Measurements from ENCODE around the gene HK3.

HK3 gene

DNA sequence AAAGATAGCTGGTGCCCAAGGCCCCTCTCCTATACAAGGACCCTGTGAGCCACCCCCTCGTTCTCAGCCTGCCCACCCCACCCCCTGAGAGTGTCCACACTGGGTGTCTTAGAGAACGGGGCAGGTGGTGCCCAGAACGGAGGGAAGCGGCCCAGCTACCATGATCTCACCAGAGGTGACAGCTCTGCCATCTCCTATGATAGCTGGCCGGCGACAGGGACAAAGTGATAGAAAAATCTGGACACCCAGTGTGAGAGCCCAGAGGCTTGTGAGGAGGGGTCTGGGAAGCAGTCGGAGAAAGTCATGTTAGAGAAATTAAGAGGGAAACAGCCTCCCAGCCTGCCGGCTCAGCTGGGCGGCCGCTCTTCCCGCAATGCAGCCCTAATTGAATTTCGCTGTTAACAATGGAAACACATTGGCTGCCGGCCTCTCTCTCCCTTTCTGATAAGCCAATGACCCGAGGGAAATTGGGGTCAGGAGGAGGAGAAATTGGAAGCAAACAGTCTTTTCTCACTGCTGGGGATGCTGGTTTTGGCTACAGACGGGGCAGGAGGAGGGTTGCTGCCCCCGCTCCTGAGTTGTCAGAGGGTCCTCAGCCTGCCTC, 32.3 kb downstream of the HK3 start:
- no peak for DNase-seq

DNA sequence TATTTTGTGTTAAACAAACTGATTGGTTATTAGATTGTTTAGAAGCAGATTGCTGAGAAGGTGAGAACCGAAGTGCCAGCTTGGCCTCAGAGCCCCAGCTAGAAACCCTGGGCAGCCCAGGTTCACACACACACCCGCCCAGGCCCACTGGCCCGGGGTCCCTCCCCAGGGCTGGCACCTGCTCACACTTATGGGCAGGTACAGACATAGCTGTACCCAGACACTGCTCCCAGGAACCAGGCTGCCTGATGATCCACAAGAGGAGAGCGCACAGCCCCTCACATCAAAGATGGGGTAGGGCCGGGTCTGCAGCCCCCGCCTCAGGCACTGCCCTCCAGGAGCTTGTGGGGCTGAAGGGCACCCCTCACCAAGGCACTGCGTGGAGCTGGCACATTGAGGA, 33.2 kb downstream of the HK3 start:
- DNase-seq, result no peak

DNA sequence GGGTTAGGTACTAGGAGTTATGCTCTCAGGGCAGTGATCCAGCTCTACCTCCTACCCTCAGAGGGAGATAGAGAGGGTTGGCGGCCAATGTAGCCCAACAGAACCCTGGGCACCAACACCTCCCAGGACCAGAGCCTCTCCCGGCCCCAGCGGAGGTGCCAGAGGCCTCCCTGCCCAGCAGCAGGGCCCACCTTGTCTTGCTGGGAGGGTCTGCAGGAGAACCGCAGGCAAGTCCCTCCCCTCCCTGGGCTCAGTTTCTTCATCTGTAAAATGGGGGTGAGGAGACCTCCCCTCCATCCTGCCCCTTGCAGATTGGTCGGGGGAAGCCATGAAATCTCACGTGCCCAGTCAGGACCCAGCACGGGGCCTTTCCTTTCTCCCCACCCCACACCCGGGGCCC, 34.4 kb downstream of the HK3 start:
- no peak for DNase-seq

DNA sequence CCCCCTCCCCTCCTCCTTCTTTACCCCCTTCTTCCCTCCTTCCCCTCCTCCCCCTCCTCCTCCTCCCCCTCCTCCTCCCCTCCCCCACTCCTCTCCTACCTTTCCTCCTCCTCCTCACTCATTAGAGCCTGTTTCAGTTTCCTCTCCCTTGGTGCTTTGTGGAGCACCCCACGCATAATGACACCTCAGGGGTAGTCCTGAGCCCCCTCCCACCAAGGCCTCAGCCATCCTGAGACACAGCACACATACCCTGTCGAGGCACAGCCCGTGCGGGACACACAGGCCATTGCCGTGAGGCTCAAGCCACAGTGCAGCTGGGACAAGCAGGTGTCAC, 35.4 kb downstream of the HK3 start:
- DNase-seq, result no peak

DNA sequence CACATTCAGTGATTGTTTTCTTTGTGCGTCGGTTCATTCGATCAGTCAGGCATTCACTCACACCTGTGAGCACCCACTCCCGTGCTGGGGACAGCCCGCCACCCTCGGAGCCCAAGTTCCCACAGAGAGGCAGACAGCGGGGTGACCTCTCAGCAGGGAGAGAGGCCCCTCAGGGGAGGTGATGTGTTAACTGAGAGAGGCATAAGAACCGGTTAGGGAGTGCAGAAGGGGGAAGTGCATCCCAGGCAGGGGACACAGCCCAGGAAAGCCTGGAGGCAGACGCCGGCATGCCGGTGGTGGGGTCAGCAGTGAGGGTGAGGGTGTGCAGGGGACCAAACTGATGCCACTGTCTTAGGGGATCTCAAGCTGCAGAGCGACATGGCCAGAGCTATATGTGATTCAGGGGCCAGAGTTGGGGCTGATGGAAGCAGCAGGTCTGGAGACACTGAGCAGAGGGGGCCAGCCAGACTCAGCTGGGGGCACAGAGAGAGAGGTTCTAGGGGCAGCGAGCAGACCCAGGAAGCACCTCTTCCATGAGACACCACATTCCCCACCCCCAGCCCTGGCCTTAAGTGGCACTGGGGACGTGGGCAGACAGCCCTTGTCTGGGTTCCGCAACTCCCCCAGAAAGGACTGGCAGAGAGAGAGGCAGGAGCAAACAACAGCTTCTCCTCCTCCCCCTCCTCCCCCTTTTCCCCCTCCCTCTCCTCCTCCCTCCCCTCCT, 35.9 kb downstream of the HK3 start:
- no peak for DNase-seq

DNA sequence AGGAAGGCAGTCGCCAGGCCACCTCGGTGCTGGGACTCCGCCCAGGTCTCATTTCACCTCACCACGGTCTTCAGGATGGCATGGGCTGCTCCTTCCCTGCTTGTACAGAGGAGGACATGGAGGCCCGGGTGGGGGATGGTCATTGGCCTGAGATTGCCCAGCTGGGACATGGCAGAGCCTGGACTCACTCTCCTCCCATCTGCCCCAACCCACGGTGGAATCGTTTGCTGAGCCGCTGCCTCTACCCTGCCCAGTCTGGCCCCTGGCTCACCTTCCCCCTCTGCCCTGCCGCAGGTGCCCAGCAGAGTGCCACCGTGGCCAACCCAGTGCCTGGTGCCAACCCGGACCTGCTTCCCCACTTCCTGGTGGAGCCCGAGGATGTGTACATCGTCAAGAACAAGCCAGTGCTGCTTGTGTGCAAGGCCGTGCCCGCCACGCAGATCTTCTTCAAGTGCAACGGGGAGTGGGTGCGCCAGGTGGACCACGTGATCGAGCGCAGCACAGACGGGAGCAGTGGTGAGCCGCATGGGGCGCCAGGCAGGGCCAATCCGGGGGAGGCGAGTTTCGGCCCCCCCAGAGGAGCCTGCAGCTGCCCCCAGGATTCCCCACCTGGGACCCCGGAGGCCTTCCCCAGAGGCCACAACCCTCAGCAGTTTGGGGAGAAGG, 36.7 kb downstream of the HK3 start:
- no peak for DNase-seq

DNA sequence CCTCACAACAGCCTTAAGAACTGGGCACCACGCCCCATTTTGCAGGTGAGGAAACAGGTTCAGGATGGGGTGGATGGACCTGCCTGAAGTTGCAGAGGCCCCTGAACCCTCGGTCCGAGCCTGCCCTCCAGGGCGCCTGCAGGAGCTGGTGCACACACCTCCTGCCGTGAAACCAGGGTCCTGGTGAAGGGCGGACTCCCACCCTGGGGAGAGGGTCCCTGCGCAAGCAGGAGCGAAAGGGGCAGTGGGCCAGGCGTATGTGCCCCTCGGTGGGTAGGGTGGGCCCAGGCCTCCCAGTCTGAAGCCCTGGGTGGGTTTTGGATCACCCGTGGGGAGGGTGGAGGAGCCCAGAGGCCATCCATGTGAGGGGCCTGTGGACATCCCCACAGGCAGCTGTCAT, 37.9 kb downstream of the HK3 start:
- no peak for DNase-seq

DNA sequence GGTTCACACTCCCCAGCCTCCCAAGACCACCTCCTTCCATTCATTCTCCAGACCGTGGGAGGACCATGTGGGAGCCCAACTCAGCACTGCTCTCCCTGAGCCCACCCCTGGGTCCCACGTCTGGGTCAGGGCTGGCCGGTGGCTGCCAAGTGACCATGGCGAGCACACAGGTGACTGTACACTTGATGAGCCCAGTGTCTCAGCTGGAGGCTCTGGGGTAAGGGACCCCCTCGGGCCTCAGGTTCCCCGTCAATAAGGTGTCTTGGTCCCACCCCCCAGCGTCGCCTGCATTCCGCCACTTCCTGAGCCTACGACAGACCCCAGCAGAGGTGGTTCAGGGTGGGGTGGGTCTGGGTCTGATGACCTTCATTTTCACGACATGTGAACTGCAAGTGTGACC, 38.8 kb downstream of the HK3 start:
- no peak for DNase-seq

DNA sequence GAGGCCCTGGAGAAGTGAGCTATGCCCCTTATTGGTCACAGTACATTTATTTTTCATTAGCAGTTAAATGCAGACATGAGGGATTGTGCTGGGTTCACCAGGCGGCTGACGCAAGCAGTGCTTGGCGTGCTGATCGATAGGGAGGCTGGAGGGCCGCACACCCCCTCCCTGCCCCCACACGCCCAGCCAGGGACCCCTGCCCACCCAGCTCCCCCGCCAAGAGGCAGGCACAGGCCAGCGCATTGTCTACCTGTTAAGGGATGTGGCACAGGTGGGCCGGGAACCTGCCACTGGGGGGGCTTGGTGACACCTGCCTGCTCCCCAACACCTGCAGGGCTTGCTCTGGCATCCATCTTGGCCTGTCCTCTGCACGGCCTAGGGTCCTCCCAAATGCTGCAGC, 39.2 kb downstream of the HK3 start:
- no peak for DNase-seq

DNA sequence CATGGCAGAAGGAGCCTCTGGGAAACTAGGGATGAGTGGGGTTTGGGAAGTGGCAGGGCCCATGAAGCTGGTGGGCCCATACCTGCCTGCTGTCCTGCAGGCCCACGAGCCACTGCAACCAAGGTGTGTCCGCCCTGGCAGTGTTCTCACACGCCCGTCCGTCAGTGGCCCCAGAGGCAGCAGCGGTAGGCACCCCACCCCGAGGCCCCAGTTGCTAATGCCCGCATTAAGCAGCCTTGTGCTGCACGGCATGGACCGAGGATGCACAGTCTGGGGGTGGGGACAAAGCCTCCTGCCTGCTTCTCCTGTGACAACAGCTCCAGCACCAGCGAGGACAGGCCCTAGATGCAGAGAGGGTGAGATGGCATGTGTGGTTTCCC, 41.3 kb downstream of the HK3 start:
- no peak for DNase-seq

DNA sequence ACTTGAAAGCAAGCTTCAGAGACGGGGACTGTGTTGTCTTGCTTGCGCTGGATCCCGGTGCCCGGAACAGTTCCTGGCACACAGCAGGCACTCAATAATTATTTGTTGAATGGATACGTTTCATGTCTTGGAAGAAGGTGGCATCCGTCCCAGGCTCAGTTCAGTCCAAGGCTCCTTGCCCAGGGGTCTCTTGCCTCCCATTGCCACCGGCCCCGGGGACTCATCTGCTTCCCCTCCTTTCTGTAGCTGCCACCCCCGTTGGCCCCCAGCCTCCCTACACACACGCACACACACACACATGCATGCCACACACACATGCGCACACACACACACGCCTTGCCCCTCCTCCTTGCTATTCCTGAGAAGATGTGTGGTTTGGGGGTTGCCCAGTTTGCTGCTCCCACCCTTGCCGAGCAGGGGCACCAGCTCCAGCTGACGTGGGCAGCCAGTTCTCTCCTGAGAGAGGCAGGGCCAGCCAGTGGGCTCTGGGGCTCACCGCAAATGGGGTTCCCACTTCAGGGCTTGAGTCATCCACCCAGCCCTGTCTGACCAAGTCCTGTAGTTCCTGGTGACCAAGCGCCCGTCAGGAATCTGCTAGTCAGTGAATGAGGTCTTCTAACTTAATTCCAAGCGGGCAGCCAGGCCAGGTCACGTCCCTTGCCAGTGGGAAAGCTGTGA, 41.8 kb downstream of the HK3 start:
- no peak for DNase-seq

DNA sequence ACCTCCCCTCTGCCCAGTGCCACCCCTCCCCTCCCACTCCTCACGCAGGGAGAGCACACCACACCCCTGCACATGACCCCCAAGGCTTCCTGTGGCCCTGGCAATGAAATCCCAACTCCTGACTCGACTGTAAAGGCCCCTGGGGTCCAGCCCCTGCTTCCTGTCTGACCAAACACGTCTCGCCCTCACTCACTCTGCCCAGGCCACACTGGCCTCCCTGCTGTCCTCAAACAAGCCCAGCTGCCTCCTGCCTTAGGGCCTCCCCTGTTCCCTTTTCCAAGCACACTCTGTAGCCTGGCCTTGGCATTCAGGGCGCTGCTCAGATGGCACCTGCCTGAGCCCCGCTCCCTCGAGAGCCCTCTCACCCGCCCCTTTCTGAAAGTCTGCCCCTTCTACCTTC, 42.4 kb downstream of the HK3 start:
- no peak for DNase-seq

DNA sequence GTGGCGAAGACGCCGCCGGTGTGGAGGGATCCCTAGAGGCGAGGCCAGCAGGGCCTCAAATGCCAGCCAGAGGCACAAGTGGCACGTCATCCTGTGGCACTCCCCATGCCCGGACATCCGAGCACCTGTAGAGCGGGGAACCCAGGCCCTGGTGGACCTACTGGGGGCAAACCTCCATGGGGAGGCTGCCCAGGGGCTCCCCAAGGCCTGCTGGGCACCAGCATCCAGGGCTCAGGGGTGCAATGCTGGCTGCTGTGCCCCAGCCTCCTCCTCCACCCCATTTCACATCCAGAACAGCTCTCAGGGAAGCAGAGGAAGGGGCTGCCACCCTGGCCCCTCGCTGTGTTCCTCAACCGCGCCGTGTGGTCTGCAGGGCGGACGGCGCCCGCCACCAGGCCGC, 43.5 kb downstream of the HK3 start:
- DNase-seq, result no peak

DNA sequence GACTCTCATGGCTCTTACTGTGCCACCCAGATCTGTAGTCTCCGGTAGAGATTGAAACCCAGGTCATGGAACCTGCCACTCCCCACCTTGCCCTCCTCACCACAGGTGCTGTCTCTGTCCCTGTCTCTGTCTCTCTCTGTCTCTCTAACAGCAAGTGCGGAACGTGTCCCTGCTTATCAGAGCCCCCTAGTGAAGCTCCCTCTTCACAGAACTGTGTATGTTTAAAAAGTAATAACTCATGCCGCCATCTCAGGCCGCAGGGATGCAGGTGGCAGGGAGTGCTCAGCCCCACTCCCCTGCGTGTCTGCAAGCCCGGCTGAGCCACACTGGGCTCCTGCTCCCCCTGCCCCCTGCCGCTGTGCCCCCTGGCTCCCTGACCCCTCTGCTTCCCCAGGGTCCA, 45.0 kb downstream of the HK3 start:
- no peak for DNase-seq

DNA sequence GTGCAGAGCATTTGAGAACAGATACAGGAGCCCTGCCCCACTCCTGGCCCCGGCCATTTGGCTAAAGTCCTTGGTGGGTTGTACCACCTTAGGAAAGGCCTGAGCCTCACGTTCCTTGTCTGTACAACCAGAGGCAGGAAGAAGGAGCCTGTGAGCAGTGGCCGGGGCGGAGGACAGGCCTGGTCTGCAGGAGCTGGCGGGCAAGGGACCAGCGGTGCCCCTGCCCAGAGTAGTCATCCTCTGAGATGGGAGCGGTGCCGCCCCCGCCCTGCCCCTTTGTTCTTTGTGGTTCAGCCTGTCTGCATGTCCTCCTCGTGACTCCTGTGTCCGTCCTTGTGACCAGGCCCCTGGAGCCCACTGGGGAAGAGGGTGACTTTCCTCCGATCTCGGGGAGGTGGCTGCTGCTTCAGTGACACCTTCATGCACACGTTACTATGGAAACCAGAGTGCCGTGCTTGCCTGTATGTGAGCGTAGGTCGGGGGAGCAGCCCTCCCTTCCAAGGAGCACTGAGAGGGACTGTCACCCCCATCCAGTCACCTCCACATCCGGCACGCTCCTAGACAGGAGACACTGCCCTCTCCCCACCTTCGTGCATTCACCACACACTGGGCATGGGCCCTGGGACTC, 45.9 kb downstream of the HK3 start:
- no peak for DNase-seq

DNA sequence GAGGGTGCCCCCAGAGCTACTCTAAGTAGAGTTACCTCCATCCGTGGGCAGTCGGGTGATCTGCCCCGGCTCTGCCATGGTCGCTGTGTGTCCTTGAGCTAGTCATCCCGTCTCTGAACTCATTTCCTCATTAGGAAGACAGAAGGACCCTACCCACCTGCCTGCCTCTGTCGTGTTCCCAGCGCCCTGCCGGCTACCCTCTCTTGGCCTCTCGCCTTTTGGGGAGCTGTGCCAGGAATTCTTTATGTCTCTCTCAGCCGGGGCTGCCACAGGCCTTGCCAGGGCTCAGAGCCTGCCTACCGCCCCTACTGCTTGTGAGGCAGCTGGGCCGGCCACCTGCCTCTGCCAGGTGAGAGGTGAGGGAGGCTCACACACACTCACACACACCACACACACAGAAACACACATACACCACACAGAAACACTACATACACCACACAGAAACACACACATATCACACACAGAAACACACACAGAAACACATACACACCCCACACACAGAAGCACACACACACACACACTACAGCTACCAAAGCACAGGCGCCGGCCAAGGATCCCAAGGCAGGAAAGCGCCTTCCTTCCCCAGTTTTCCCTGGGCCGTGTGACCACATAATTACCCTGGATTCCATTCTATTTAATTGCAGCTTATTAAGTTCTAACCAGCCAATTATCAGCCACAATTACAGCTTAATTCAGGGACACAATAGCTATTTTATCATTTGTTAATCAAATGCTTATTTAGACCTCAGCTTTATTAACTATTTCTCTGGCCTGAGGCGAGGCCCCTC, 47.1 kb downstream of the HK3 start:
- DNase-seq, result no peak

DNA sequence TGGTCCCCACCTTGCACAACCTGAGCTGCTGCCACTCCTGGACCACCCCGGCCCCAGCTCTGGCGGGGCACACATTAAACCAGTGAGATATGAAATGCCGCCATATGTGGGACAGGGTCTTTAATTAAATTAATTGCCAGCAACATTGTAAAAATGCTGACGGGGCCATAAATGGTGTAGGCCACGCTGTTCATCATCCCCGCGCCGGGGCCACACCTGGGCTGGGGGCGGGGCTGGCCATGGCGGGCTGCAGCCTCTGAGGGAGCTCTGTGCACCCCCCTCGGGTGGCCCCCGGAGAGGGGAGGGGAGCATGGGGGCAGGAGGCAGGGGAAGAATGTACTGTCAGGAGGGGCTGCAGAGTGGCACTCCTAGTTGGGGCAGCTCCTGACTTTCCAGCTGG, 47.8 kb downstream of the HK3 start:
- DNase-seq, result no peak

DNA sequence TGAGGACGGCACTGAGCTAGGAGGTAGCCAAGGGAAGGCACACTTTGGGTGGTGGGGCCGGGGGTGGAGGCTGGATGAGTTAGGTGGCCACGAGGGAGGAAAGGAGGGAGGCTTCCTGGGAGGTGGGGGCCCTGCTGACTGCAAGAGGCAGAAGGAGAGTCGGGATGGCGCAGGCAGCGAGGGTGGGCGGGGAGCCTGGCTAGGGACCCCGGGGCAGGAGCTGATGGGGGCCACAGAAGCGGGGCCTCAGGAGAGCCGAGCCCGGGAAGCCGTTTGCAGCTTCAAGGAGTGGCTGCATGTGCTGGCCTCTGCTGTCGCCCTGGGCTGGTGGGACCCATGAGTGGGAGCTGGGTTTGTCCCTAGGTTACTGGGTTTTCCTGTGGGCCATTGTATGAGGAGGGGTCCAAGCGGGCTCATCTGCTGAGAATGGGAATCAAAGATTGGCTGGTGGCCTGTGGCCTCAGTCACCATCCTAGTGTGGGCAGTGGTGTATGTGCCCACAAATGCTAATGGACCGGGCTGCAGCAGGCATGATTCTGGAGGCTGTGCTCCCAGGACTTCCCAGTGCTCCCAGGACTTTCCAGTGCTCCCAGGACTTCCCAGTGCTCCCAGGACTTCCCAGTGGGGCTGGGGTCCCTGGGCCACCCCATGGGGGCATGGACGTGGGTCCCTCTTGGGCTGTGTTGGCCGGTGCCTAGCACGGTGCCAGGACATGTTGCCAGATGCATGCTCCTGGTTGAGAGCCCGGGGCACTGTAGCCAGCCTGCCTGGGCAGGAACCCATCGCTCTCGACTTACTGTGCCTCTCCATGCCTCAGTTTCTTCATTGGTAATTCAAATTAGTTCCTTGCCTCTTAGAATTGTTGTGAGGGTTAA, 48.5 kb downstream of the HK3 start:
- no peak for DNase-seq

DNA sequence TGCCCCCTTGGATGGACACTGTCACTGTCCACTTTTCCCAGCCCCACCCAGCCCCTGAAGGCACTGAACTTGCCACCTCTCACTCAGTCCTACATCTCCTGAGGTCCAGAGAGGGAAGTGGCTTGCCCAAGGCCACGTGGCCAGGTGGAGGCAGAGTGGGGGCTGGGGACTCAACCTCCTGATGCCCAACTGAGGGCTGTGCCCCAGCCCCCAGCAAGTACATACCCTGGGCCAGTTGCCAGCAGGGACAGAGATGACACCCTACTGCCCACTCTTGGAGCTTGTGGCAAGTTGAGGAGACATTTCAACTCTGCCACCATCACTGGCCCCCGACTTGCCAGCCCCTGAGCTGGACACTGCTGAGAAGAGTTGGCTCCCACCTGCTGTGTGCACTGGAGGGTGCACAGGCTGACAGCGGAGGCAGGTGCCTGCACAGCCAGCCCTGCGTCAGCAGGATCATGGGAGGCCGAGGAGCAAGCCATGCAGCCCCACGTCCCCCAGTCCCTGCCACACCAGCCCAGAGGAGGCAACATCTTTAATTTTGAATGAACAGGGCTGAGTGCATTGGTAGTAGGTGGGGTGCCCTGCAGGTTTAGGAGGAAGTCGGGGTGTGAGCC, 49.4 kb downstream of the HK3 start:
- DNase-seq, result no peak

DNA sequence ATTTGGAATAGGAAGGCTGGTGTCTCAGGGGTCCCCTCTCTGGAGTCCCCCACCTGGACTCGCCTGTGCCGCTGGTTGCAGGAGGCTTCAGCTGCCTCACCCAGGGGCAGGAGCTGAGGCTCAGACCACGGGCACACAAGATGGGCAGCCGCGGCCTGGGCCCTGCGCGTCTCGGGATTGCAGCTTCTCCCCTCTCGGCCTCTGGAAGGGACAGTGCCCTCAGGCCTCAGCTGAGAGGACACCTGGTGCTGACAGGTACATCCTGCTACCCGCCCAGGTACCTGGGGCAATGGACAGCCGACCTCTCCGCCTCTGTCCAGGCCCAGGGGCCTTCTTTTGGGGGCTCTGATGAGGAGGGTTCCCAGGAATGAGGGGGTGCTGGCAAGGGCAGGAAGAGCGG, 50.5 kb downstream of the HK3 start:
- DNase-seq, result no peak

DNA sequence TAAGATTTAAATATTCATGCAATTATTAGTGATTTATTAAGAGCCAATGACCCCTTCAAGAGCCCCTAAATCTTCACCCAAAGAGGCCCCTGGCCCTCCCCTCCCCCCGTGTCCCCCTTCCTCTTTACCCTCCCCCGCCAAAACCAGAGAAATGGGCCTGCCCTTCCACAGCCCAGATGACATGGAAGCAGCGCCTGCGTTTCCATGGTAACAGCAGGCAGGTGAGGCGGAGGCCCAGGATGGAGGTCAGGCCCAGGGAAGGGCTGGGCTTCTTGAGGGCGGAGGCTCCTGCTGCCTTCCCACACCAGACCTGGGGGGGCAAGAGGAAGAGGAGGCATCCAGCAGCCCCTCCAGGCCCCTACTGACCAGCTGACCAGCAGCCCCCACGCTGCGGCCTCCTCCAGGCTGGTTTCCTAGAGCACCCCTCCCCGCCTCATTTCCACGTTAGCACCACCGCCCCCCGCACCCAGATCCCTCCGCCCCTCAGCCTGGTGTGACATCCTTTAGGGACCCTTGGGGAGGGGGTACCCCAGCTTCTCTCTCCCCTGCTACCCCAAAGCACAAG, 51.3 kb downstream of the HK3 start:
- DNase-seq, result no peak

All from T-helper 9 cell (primary cell).